Breast epithelium (tissue), 3 donors: ENCODE results near the gene CRACDL.

Source experiments
- POLR2A ChIP-seq: fragments of 450-650 bp; IDR thresholded peaks from one replicate; pipeline ENCODE4 v1.6.1; 2016; ENCODE audit warnings: antibody characterized with exemption, mild to moderate bottlenecking, moderate library complexity
- TF ChIP-seq, protein P1 (sequence below), 3 donors: fragments of 450-650 bp; IDR thresholded peaks; one replicate each; pipeline ENCODE4 v1.5.1; 2016 to 2017; ENCODE audit warnings: antibody characterized with exemption in 3 of 3, mild to moderate bottlenecking in 3 of 3, moderate library complexity in 3 of 3

DNA sequence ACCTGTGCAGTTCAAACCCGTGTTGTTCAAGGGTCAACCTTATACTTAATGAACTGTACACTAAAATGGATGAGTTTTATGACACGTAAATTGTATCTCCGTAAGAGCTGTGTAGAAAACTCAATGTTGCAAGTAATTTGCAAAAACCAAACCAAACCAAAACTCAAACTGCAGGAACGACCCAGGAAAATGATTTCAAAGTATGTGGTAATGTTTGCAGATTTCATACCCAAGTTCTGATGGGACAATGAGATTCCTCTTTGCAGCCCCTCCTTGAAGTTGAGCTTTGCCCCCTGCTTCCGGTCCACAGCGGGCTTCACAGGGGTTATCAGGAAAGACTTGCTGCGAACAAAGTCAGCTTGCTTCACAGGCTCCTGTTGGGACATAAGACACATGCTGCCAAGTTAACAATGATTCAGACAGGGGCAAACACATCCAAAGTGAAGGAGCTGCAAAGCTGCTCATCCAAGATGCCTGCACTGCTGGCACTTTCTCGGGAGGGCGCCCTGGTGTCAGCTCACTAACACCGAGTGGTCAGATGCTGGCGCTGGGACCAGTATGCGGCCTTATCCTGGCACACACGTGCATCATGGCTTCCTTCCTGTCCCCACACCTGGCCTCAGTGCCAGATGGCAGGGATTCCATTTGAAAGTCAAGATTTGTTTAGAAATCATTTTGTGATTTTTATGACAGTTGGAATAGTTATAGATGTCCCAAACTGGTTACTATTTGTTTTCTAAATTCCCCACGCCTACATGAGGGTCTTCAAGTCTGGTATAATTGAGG is 139.9 kb downstream of the CRACDL start:
- TF ChIP-seq, protein P1, sequence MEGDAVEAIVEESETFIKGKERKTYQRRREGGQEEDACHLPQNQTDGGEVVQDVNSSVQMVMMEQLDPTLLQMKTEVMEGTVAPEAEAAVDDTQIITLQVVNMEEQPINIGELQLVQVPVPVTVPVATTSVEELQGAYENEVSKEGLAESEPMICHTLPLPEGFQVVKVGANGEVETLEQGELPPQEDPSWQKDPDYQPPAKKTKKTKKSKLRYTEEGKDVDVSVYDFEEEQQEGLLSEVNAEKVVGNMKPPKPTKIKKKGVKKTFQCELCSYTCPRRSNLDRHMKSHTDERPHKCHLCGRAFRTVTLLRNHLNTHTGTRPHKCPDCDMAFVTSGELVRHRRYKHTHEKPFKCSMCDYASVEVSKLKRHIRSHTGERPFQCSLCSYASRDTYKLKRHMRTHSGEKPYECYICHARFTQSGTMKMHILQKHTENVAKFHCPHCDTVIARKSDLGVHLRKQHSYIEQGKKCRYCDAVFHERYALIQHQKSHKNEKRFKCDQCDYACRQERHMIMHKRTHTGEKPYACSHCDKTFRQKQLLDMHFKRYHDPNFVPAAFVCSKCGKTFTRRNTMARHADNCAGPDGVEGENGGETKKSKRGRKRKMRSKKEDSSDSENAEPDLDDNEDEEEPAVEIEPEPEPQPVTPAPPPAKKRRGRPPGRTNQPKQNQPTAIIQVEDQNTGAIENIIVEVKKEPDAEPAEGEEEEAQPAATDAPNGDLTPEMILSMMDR (IDR thresholded peaks at IDR 0.05) = no peak
- no peak for TF ChIP-seq POLR2A
